ENCODE results near the gene STXBP2. TPM values are rescaled to one million over a fixed set of nuclear protein-coding genes. Genes with fewer than 3 reads are reported as not detected.

STXBP2 gene
- total and polyA plus RNA-seq, 9 of the 15 experiments (the other 6 are each of a cell fraction or from before 2014, with no cell fraction given) = 2.5 to 163 (median 71.3) TPM

GRCh38 chr19:7617172-7617571 lies 19.7 kb upstream of the STXBP2 start:
- Histone ChIP-seq H3K9me1 (ENCODE audit: control insufficient read depth, insufficient read depth, low read length) (no peaks in the 10 kb centered on the region), H4K20me1 (replicated peaks; ENCODE audit: control insufficient read depth, insufficient read depth, low read length) (0 out of 2 replicates have a peak, but pooled peaks cover 3% of the 10 kb centered on the region), H3K4me3 (no peak overlapping the region), H3K4me2 (ENCODE audit: insufficient read depth, low read length) (no peak overlapping the region), H3K27me3 (ENCODE audit: control insufficient read depth in 2 of 2, insufficient read depth in 2 of 2, low read length in 2 of 2) (peaks cover 3 to 10% of the 10 kb centered on the region in 2 experiments; a peak in 3 of 5 replicates), H3K9me3 (replicated peaks; ENCODE audit: control insufficient read depth, insufficient read depth, low read depth, low read length) (no peaks in the 10 kb centered on the region), H3K27ac (ENCODE audit: extremely low read depth, low read depth, low read length) (no peak overlapping the region), H3K4me1 (replicated peaks in 1 of 2; ENCODE audit: control insufficient read depth in 2 of 2, insufficient read depth in 2 of 2, low read length in 2 of 2) (peaks cover 2 to 61% of the 10 kb centered on the region in 2 experiments; a peak in 4 of 5 replicates), H3K36me3 (ENCODE audit: control insufficient read depth, insufficient read depth, low read length) (peaks cover 31% of the 10 kb centered on the region; the same call in 2 of the 3 replicates), H3K79me2 (ENCODE audit: control insufficient read depth, insufficient read depth, low read length) (no peaks in the 10 kb centered on the region), H2AFZ (ENCODE audit: low read depth, low read length) (no peak overlapping the region), H3K9ac (ENCODE audit: insufficient read depth in 1 of 2, low read depth in 2 of 2, low read length in 2 of 2) (peak overlapping the region in 1 of 2 experiments; percentile 17; a peak in 1 of 4 replicates)
- TF ChIP-seq PBX2 (CRISPR knock-in tag; IDR thresholded peaks at IDR 0.05; ENCODE audit: low read depth) (no peak), PBX2 (tag; conservative IDR thresholded peaks at IDR 0.05; ENCODE audit: low read depth) (no peak), ZNF3 (CRISPR knock-in tag; IDR thresholded peaks at IDR 0.05) (no peak), POLR2G (IDR thresholded peaks at IDR 0.05; ENCODE audit: low read depth, low read length) (0 out of 2 replicates have a peak, but pooled peaks have one; percentile 10)
- TF ChIP-seq, protein P1, sequence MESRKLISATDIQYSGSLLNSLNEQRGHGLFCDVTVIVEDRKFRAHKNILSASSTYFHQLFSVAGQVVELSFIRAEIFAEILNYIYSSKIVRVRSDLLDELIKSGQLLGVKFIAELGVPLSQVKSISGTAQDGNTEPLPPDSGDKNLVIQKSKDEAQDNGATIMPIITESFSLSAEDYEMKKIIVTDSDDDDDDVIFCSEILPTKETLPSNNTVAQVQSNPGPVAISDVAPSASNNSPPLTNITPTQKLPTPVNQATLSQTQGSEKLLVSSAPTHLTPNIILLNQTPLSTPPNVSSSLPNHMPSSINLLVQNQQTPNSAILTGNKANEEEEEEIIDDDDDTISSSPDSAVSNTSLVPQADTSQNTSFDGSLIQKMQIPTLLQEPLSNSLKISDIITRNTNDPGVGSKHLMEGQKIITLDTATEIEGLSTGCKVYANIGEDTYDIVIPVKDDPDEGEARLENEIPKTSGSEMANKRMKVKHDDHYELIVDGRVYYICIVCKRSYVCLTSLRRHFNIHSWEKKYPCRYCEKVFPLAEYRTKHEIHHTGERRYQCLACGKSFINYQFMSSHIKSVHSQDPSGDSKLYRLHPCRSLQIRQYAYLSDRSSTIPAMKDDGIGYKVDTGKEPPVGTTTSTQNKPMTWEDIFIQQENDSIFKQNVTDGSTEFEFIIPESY (CRISPR knock-in tag; IDR thresholded peaks at IDR 0.05) = 0 out of 2 replicates have a peak, but pooled peaks have one; percentile 14
- DNase-seq (ENCODE audit: extremely low read depth in 1 of 4, low spot score in 3 of 4) (no peak), FAIRE-seq (no peak), ATAC-seq (no peak)
- ChIA-PET POLR2A (interaction anchor here (2.7 kb wide), 1 partner anchor 12 kb away, joined by 22 read pairs; the partner anchor contains the start of genes PET100 and XAB2), CTCF (ENCODE audit: low intra/inter-chr PET ratio) (no interaction called here)
- 74% methylated on average over 9 of the region's 12 CpGs for WGBS (ENCODE audit: insufficient coverage, low coverage, missing lambda C conversion rate)
- intact Hi-C loops (cut with micrococcal nuclease) (no loop called here), in situ Hi-C loops (cut with MboI) (no loop called here)
- BruUV-seq (replicated peaks) = no TSS peak
